ENCODE data around the gene TRIM33. TPM values are rescaled to one million over a fixed set of nuclear protein-coding genes. Genes with fewer than 3 reads are reported as not detected.

The TRIM33 gene
- polyA plus RNA-seq, 2 of the 4 experiments (the other 2 are of a cell fraction), result 8.7 to 14.9 TPM

GRCh38 chr1:114395863-114396262 is 115.1 kb downstream of the TRIM33 start (continued):
- TF ChIP-seq REST (IDR thresholded peaks at IDR 0.05) (no peak), USF2 (IDR thresholded peaks at IDR 0.05) (no peak), ATOH8 (CRISPR knock-in tag; IDR thresholded peaks at IDR 0.05; ENCODE audit: low read depth) (no peak), HMGXB4 (CRISPR knock-in tag; IDR thresholded peaks at IDR 0.05; ENCODE audit: borderline replicate concordance) (no peak), RNF2 (IDR thresholded peaks at IDR 0.05; ENCODE audit: borderline replicate concordance, low read depth) (no peak)

GRCh38 chr1:114390960-114391359 is 120.0 kb downstream of the TRIM33 start:
- POLR2A ChIA-PET, result no interaction called here
- no peak for ATAC-seq
- H3K27ac ChIP-seq, result no peak overlapping the region
- FAIRE-seq, result no peak
- CTCF ChIA-PET, result interaction anchor here (0.9 kb wide), 1 partner anchor 45 kb away, joined by 4 read pairs; no protein-coding TSS in a partner anchor
- H3K4me2 ChIP-seq, result no peak overlapping the region
- no peak for DNase-seq (ENCODE audit: low read depth in 1 of 2, low spot score in 1 of 2)
- H3K4me1 ChIP-seq, result no peaks in the 10 kb centered on the region
- no peak overlapping the region for H3K4me3 ChIP-seq
- TF ChIP-seq HES2 (IDR thresholded peaks at IDR 0.05) (no peak), BCL3 (IDR thresholded peaks at IDR 0.05) (no peak), NPAS2 (CRISPR knock-in tag; IDR thresholded peaks at IDR 0.05; ENCODE audit: borderline replicate concordance) (no peak), FOSL2 (IDR thresholded peaks at IDR 0.05) (no peak), FOSL2 (CRISPR knock-in tag; IDR thresholded peaks at IDR 0.05) (no peak), CBX2 (IDR thresholded peaks at IDR 0.05; ENCODE audit: borderline replicate concordance, low read depth) (no peak), PHF8 (IDR thresholded peaks at IDR 0.05; ENCODE audit: borderline replicate concordance, low read depth) (no peak), ZNF302 (CRISPR knock-in tag; IDR thresholded peaks at IDR 0.05) (no peak), RARB (CRISPR knock-in tag; IDR thresholded peaks at IDR 0.05) (no peak), HMGXB4 (CRISPR knock-in tag; IDR thresholded peaks at IDR 0.05; ENCODE audit: borderline replicate concordance) (no peak), RCOR1 (IDR thresholded peaks at IDR 0.05; ENCODE audit: low read depth, low read length) (no peak), HEYL (CRISPR knock-in tag; IDR thresholded peaks at IDR 0.05) (no peak), JUN (IDR thresholded peaks at IDR 0.05) (no peak), HOXA7 (CRISPR knock-in tag; IDR thresholded peaks at IDR 0.05) (no peak), E2F6 (IDR thresholded peaks at IDR 0.05; ENCODE audit: borderline replicate concordance, low read depth) (no peak), RNF2 (IDR thresholded peaks at IDR 0.05; ENCODE audit: borderline replicate concordance, low read depth) (no peak)
- H3K9me3 ChIP-seq, result no peaks in the 10 kb centered on the region
